CD14-positive monocyte (primary cell): Measurements from ENCODE around the gene NXF2. TPM values are rescaled to one million over a fixed set of nuclear protein-coding genes. Genes with fewer than 3 reads are reported as not detected.
"Not testable (repeated sequence)": the region's sequence is repeated elsewhere in the genome, so short reads cannot be mapped to it uniquely, and the experiment has no call there.

Experiments
- DNase-seq, 3 donors: peaks; one replicate each; pipeline ENCODE4 v3.0.0-alpha.2; 2011 to 2022
- H2AFZ ChIP-seq: 2 replicates; pipeline ENCODE4 v1.6.0; 2012; ENCODE audit warnings: mild to moderate bottlenecking, low read depth, low read length, inconsistent platforms; ENCODE audit not compliant: insufficient read depth, poor library complexity, severe bottlenecking
- H3K27ac ChIP-seq, 2 donors: 1 replicate in 1 of 2; 2 replicates in 1 of 2; pipeline ENCODE4 v1.5.1; 2012 to 2013; ENCODE audit warnings: low read length in 2 of 2, control low read depth in 1 of 2, inconsistent platforms in 1 of 2, low read depth in 1 of 2, mild to moderate bottlenecking in 1 of 2
- H3K27me3 ChIP-seq, 2 donors: one replicate each; pipeline versions ENCODE4 v1.6.0 to v1.6.1; 2011 to 2013; ENCODE audit warnings: low read length in 2 of 2; ENCODE audit not compliant: control insufficient read depth in 2 of 2, insufficient read depth in 2 of 2
- H3K36me3 ChIP-seq, 2 donors: replicated peaks in 1 of 2; 1 replicate in 1 of 2; 2 replicates in 1 of 2; pipeline versions ENCODE4 v1.5.1 to v1.6.1; 2012 to 2013; ENCODE audit warnings: low read length in 2 of 2, control low read depth in 1 of 2, inconsistent platforms in 1 of 2, mild to moderate bottlenecking in 1 of 2; ENCODE audit not compliant: insufficient read depth in 2 of 2, control insufficient read depth in 1 of 2
- H3K4me1 ChIP-seq, 2 donors: 1 replicate in 1 of 2; 2 replicates in 1 of 2; pipeline versions ENCODE4 v1.5.1 to v1.6.1; 2012 to 2013; ENCODE audit warnings: low read length in 2 of 2, control low read depth in 1 of 2, inconsistent platforms in 1 of 2, mild to moderate bottlenecking in 1 of 2, moderate library complexity in 1 of 2; ENCODE audit not compliant: insufficient read depth in 2 of 2, control insufficient read depth in 1 of 2
- H3K4me2 ChIP-seq: replicated peaks from 2 replicates; pipeline ENCODE3; 2012; ENCODE audit warnings: low read length, moderate library complexity, mild to moderate bottlenecking; ENCODE audit not compliant: poor library complexity, severe bottlenecking; ENCODE audit errors: extremely low read depth
- H3K4me3 ChIP-seq, 3 experiments: fragments of 200-600 bp in 1 of 3; sonication (generic) in 1 of 3; replicated peaks in 1 of 3; 1 replicate in 2 of 3; 2 replicates in 1 of 3; pipeline ENCODE4 v1.5.1; 2011 to 2013; ENCODE audit warnings: low read length in 3 of 3, mild to moderate bottlenecking in 3 of 3, control low read depth in 2 of 3, low read depth in 2 of 3, inconsistent platforms in 1 of 3, moderate library complexity in 1 of 3
- H3K79me2 ChIP-seq: 2 replicates; pipeline ENCODE4 v1.6.0; 2012; ENCODE audit warnings: mild to moderate bottlenecking, control low read depth, inconsistent platforms, low read length, moderate library complexity; ENCODE audit not compliant: insufficient read depth
- H3K9ac ChIP-seq: 2 replicates; pipeline ENCODE4 v1.6.0; 2017; ENCODE audit warnings: low read length, mild to moderate bottlenecking; ENCODE audit not compliant: insufficient read depth, poor library complexity, severe bottlenecking
- H3K9me3 ChIP-seq, 2 donors: replicated peaks in 1 of 2; 1 replicate in 1 of 2; 2 replicates in 1 of 2; pipeline versions ENCODE4 v1.5.1 to v1.6.1; 2012 to 2013; ENCODE audit warnings: low read length in 2 of 2, control low read depth in 1 of 2; ENCODE audit not compliant: control insufficient read depth in 1 of 2, insufficient read depth in 1 of 2
- H4K20me1 ChIP-seq: 2 replicates; pipeline ENCODE4 v1.6.0; 2012; ENCODE audit warnings: mild to moderate bottlenecking, low read length, control low read depth, moderate library complexity; ENCODE audit not compliant: insufficient read depth
- H3K27ac Mint-ChIP-seq, 7 donors: one replicate each; pipeline ENCODE4 v1.8.0; 2020; ENCODE audit warnings: mild to moderate bottlenecking in 7 of 7, mixed read lengths in 7 of 7, moderate library complexity in 6 of 7, inconsistent platforms in 2 of 7
- H3K27me3 Mint-ChIP-seq, 3 donors: one replicate each; pipeline ENCODE4 v1.8.0; 2021 to 2022; ENCODE audit warnings: low read depth in 3 of 3, mild to moderate bottlenecking in 3 of 3, mixed read lengths in 3 of 3, moderate library complexity in 3 of 3, inconsistent platforms in 1 of 3
- H3K36me3 Mint-ChIP-seq, 2 donors: one replicate each; pipeline ENCODE4 v1.8.0; 2020; ENCODE audit warnings: mixed read lengths in 2 of 2, inconsistent platforms in 1 of 2, mild to moderate bottlenecking in 1 of 2
- H3K4me1 Mint-ChIP-seq: one replicate; pipeline ENCODE4 v1.8.0; 2020; ENCODE audit warnings: mild to moderate bottlenecking, mixed read lengths
- H3K4me3 Mint-ChIP-seq, 2 donors: one replicate each; pipeline ENCODE4 v1.8.0; 2020; ENCODE audit warnings: mild to moderate bottlenecking in 2 of 2, mixed read lengths in 2 of 2, moderate library complexity in 1 of 2
- H3K9me3 Mint-ChIP-seq, 7 donors: one replicate each; pipeline ENCODE4 v1.8.0; 2020 to 2022; ENCODE audit warnings: mixed read lengths in 7 of 7, mild to moderate bottlenecking in 6 of 7, moderate library complexity in 6 of 7, inconsistent platforms in 2 of 7
- WGBS: methylation state at CpG from one replicate; pipeline ENCODE4 v1.1.5; 2013; ENCODE audit warnings: missing lambda C conversion rate; ENCODE audit not compliant: insufficient coverage; 5-methylcytosine and 5-hydroxymethylcytosine counted together
- intact Hi-C, 2 donors: fragments of 100-400 bp; cut with micrococcal nuclease; formaldehyde crosslinking; loops; one replicate each; pipeline versions ENCODE4 v1.15.0 to v1.15.1; 2023
- polyA minus RNA-seq: library from RNA; depleted of rRNA, polyadenylated mRNA; stranded (reverse); fragments of >200 nt; gene quantifications from 2 replicates; pipeline ENCODE4 v1.2.3, GENCODE V29; 2012
- polyA plus RNA-seq, 3 donors: library from polyadenylated mRNA; depleted of rRNA in 1 of 3; unstranded in 2 of 3; stranded (reverse) in 1 of 3; fragments of 300-500 nt in 2 of 3; fragments of >200 nt in 1 of 3; fragmentation: Illumina TruSeq in 2 of 3; gene quantifications; 1 replicate in 2 of 3; 2 replicates in 1 of 3; pipeline ENCODE4 v1.2.3, GENCODE V29; 2012 to 2021
- total RNA-seq, 12 experiments: library from RNA in 1 of 12; stranded (reverse) in 1 of 12; fragments of 120-200 nt in 1 of 12; gene quantifications; one replicate each; pipeline ENCODE4 v1.2.4 and lab custom pipeline; 2013 to 2026; ENCODE audit warnings: mixed read lengths in 6 of 12, inconsistent platforms in 1 of 12

Gene NXF2
- total RNA-seq (2013) = not detected
- polyA plus RNA-seq (not detected), polyA minus RNA-seq (not detected in 2 replicates), total RNA-seq (lab: John Stamatoyannopoulos, UW) (0 reads per million in 11 experiments)

- H3K36me3 Mint-ChIP-seq, H3K9me3 ChIP-seq, H3K4me1 ChIP-seq, H3K79me2 ChIP-seq, H3K4me1 Mint-ChIP-seq, H3K4me2 ChIP-seq, H3K4me3 Mint-ChIP-seq, H3K27ac Mint-ChIP-seq, DNase-seq, H3K27me3 Mint-ChIP-seq, H3K9ac ChIP-seq, H3K9me3 Mint-ChIP-seq, H2AFZ ChIP-seq, H3K27ac ChIP-seq, H3K36me3 ChIP-seq, intact Hi-C loops, H3K27me3 ChIP-seq, H3K4me3 ChIP-seq, H4K20me1 ChIP-seq: not testable (repeated sequence)
- no CpG with 5 or more reads among the region's 9 CpGs for WGBS
These were observed at the start of gene NXF2 for GRCh38 chrX:102246893-102247292. Gene NXF2, plus strand, starts transcription at chrX:102247167. Its CDS starts 59,912 bp downstream, at chrX:102307079.

GRCh38 chrX:102207940-102208339 lies 39.0 kb upstream of the NXF2 start:
- H3K27ac Mint-ChIP-seq, H3K27me3 Mint-ChIP-seq, H4K20me1 ChIP-seq, H3K27me3 ChIP-seq, H3K4me3 Mint-ChIP-seq, H2AFZ ChIP-seq, H3K4me3 ChIP-seq, H3K79me2 ChIP-seq, H3K9me3 ChIP-seq, H3K9me3 Mint-ChIP-seq, H3K36me3 ChIP-seq, H3K4me2 ChIP-seq, DNase-seq, H3K4me1 Mint-ChIP-seq, H3K36me3 Mint-ChIP-seq, H3K9ac ChIP-seq, H3K4me1 ChIP-seq, intact Hi-C loops, H3K27ac ChIP-seq: not testable (repeated sequence)
- no CpG with 5 or more reads among the region's 5 CpGs for WGBS

- DNase-seq, H3K4me1 ChIP-seq, H3K9me3 ChIP-seq, H3K27me3 Mint-ChIP-seq, H3K79me2 ChIP-seq, H3K4me2 ChIP-seq, H3K27ac Mint-ChIP-seq, H4K20me1 ChIP-seq, H3K36me3 ChIP-seq, H3K27me3 ChIP-seq, H3K4me1 Mint-ChIP-seq, H2AFZ ChIP-seq, H3K36me3 Mint-ChIP-seq, H3K4me3 ChIP-seq, H3K27ac ChIP-seq, H3K9me3 Mint-ChIP-seq, H3K9ac ChIP-seq, H3K4me3 Mint-ChIP-seq, intact Hi-C loops: not testable (repeated sequence)
- whole genome bisulfite sequencing = no CpG with 5 or more reads among the region's 15 CpGs
These were observed 32.0 kb upstream of the NXF2 start, which contains the start of gene TCP11X1 for GRCh38 chrX:102214986-102215385. Gene TCP11X1, plus strand, starts transcription at chrX:102215301.

- DNase-seq, H3K4me3 Mint-ChIP-seq, H3K4me3 ChIP-seq, H3K4me2 ChIP-seq, H3K27ac ChIP-seq, H3K36me3 Mint-ChIP-seq, H3K27me3 Mint-ChIP-seq, H3K27ac Mint-ChIP-seq, intact Hi-C loops, H3K9me3 Mint-ChIP-seq, H3K4me1 Mint-ChIP-seq, H3K9ac ChIP-seq, H3K27me3 ChIP-seq, H3K36me3 ChIP-seq, H4K20me1 ChIP-seq, H3K9me3 ChIP-seq, H3K4me1 ChIP-seq, H3K79me2 ChIP-seq, H2AFZ ChIP-seq: not testable (repeated sequence)
- WGBS = no CpG with 5 or more reads among the region's 3 CpGs
These were observed 30.5 kb upstream of the NXF2 start for GRCh38 chrX:102216497-102216896.
